ENCODE data around the gene DPP6. TPM values are rescaled to one million over a fixed set of nuclear protein-coding genes. Genes with fewer than 3 reads are reported as not detected.

Gene DPP6
- total and polyA plus RNA-seq, 2 of the 8 experiments (the other 6 are each of a cell fraction or from before 2014, with no cell fraction given) = 4.7 to 6.8 TPM

DNA sequence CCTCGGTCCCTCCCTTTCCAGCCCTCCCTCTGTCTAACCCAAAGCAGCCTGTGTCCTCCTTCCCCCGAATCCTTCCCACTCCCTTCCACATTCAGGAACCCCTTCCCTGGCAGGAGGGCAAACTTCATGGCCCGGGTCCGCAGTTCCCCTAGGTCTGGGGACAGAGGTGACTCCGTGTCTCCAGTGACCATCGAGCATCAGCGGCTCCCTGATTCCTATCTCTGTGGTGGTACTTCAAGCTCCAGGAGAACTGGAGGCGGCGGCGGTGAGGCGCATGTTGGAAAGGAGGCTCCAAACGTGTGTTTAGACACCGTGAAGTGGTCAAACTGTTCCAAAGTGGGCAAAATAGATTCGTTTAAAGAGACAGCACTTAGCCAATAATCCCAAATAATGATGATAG is 802.6 kb downstream of the DPP6 start (continued):
- no peak for TF ChIP-seq SIRT6 (IDR thresholded peaks at IDR 0.05; ENCODE audit: low read length)
